HEK293T (cell line): ENCODE measurements around the gene FUT8.

Source experiments
- ELF4 ChIP-seq: fragments of 450-650 bp; IDR thresholded peaks from 2 replicates; pipeline ENCODE4 v1.6.1; 2017; ENCODE audit warnings: antibody characterized with exemption
- FOXA1 ChIP-seq: fragments of 450-650 bp; IDR thresholded peaks from 2 replicates; pipeline ENCODE4 v1.6.1; 2016; ENCODE audit warnings: mild to moderate bottlenecking
- FOXK2 ChIP-seq: fragments of 450-650 bp; IDR thresholded peaks from 2 replicates; pipeline ENCODE4 v1.6.1; 2016; ENCODE audit warnings: mild to moderate bottlenecking
- NFRKB ChIP-seq: fragments of 450-650 bp; IDR thresholded peaks from 2 replicates; pipeline ENCODE4 v1.6.1; 2016; ENCODE audit warnings: mild to moderate bottlenecking, moderate library complexity
- SP1 ChIP-seq: fragments of 450-650 bp; IDR thresholded peaks from 2 replicates; pipeline ENCODE4 v1.6.1; 2017
- SUZ12 ChIP-seq: fragments of 450-650 bp; IDR thresholded peaks from 2 replicates; pipeline ENCODE4 v1.6.1; 2016; ENCODE audit warnings: mild to moderate bottlenecking
- TARDBP ChIP-seq: fragments of 450-650 bp; IDR thresholded peaks from 2 replicates; pipeline ENCODE4 v1.6.1; 2016

DNA sequence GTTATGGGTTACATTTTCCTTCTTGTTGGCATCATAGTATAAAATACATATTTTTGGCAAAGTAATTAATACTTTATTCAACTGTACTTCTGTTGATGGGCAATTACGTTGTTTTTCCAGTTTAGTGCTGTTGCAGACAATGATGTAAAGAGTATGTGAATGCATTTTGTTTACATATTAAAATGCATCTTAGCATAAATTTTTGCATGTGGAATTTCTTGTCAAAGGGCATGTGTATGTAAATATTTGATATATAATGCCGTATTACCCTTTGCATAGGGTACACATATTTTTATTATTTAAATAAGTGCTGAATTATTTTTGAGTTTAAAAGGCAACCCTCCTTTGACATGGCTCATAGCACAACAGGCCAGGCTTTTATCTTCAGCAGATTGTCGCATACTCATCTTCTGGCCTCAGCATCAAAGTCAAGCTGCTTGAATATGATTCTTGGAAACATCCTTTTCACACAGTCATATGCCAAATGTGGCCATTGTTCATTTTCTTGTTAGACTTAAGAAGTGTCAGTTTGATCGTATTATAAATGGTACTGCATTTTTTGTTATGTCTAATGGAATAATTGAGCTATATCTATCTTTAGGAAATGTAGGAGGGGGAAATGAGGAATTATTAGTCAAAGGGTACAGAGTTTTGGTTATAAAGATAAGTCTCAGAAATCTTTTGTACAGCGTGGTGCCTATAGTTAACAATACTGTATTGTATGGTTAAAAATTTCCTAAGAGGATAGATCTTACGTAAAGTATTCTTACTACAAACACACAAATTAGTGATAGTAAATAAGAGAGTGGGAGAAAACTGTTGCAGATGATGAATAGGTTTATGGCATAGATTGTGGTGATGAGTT is 138.5 kb downstream of the FUT8 start:
- no peak for TF ChIP-seq TARDBP
- TF ChIP-seq FOXK2 = no peak
- TF ChIP-seq SP1 = no peak
- no peak for TF ChIP-seq ELF4
- no peak for TF ChIP-seq FOXA1
- no peak for TF ChIP-seq SUZ12
- TF ChIP-seq NFRKB = no peak
